Measurements from ENCODE around the gene ITGBL1.

The ITGBL1 gene

DNA sequence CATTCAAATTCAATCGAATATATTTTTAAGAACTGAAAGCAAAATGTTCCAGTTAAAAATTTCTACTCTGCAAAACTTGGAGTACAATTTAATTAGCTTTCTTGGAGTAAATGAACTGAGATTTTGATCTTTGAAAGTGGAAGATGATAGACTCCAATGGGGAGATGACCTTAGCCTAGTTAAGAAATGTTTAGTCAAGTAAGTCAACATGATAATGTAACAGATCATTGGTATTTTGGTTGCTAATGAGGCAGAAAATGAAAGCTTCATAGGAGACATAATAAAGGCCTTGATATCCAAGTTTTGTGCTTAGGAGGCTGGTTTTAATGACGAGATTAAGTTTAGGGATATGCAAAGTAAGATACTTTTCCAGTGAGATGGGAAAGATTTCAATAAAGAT, 181.7 kb downstream of the ITGBL1 start:
- no peak for DNase-seq

GRCh38 chr13:101639711-101640110, 187.2 kb downstream of the ITGBL1 start:
- DNase-seq = no peak

DNA sequence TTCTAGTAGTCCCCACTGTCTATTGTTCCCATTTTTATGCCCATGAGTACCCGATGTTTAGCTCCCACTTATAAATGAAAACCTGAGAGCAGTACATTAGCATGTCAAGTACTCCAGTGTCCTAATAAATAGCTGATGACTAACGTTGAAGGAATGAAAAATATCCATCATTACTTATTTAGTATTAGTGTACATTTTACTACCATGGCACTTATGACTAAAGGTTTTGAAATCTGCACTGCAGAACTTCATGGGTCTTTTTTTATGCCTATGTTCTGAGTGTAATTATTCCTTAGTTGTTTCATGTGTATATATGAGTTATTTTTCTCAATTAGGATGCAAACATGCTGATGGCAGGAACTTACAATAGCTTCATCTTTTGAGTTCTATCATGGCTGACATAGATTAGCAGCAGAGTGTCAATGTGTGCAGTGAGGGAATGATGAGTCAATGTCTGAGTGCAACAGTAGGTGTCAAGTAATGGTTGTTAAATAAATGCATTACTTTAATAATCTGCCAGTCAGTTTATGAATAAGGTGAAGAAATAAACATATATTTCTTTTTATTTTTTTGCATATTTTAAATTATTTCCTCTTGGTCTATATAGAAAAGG, 188.4 kb downstream of the ITGBL1 start:
- DNase-seq = no peak

- no peak for DNase-seq
These were observed 193.4 kb downstream of the ITGBL1 start for GRCh38 chr13:101645871-101646270.

DNA sequence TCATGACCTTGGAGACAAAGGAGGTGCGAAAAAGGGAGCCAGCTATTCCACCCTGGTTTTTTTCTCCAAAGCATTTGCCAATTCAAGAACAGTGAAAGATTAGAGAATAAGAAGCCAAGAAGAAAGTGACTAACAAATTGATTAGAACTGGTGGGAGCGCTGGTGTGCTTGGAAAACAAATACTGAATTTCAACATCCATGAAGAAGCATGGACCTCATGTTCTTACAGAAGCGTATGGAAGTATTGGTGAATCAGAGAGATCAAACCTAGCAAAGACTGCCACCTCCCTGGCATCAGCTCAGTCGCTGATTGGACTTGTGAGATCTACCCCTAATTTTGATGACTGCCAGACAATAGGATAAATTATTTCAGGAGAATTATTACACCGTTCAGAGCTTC, 195.3 kb downstream of the ITGBL1 start:
- DNase-seq = no peak

GRCh38 chr13:101648766-101649487, 196.5 kb downstream of the ITGBL1 start:
- no peak for DNase-seq

GRCh38 chr13:101649488-101650126, 197.1 kb downstream of the ITGBL1 start:
- DNase-seq = no peak

DNA sequence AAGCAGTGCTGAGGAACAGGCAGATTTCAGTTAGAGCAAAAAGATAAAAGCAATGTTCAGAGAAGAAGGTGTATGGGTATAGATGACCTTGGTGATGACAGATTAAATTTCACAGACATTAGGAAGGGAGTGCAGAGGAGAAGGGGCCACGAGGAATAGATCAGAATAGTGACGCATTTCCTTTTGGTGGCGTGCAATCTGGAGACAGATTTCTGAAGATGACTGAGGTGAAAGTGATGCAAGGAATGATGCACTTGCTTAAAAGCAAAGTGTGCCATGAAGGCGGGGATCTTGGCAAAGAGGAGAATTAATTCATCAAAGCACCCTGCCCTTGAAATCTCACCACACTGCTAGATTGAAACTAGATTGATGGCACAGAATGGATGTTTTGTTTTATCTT, 202.4 kb downstream of the ITGBL1 start:
- DNase-seq = no peak

GRCh38 chr13:101655435-101655834, 203.0 kb downstream of the ITGBL1 start:
- DNase-seq = no peak

DNA sequence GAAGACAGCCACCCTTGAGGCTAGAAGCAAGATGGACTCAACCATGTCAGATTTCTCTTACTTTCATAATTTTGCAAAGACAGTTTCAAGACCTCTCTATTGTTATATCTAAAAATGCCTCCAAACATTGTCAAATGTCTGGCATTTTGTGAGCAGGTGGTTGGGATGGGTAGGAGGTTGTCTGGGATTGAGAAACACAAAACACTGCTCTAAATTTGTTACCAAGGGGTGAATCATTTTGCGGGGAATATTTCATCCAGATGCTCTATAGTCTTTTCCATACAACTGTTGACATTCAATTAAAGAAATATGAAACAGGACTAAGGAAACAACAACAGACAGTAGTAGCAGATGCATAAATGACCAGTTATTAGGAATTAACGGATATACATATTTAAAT, 208.2 kb downstream of the ITGBL1 start:
- no peak for DNase-seq

DNA sequence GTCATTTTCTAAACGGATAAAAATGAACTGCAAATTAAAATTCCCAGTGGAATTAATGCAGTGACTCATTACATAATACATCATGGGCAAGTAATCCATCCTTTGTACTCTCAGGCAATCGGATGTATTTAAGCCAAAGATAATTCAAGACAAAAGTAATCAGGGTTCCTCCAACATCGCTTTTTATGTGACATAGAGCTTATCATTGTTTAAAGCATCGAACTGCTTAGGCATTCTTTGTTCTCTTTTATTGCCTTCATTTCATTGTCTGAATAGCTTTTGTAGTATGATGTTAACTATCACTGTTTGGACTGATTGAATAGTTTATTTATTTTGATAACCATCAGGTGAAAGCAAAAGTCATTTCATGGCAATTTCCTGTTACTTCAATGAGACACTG, 209.4 kb downstream of the ITGBL1 start:
- DNase-seq = no peak

DNA sequence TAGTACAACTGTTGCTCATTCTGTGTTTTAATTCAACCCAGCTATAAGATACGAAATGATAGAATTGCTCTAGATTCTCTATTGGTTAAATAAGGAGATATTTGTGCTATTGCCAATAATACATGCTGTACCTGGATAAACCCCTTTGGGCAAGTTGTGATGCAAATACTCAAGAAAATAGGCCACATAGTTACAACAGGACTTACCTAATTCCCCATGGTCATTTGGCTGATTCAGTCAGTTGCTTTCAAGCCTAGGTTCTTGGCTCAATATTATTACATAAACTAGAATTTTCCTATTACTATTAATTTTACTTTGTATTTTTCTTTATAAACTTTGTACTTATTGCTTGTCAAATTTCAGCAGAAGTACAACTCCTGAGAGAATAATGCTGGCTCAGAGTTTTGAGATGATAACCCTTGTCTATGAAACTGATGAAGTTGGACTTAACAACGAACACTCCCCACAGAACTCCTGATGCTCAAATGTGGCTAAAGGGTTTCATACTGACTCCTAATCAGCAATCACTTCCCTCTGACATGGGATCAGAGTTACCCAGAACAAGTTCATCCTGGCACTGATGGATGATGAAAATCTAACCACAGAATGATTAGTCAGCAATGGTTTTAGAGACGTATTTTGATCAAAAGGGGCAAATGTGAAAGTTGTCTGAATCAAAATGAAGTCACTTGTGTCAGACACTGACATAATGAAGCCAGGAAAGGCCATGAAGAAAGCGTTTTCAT, 221.1 kb downstream of the ITGBL1 start:
- no peak for DNase-seq

DNA sequence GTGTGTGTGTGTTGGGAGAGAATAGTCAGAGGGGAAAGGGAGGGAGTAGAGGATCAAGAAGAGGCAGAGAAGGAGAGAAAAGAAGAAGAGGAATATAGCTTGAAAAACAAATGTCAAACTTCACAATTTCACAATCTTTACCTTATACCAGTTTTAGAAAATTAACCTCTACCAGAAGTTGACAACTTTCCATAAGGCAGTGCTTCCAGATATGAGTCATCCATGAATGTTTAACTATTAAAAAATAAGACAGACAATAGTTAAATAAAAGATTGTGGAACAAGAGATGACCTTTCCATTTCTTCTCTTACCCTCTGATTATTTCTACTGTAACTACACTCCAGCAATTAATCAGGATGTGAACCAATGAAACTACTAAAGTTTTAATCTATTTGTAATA, 229.4 kb downstream of the ITGBL1 start:
- no peak for DNase-seq

DNA sequence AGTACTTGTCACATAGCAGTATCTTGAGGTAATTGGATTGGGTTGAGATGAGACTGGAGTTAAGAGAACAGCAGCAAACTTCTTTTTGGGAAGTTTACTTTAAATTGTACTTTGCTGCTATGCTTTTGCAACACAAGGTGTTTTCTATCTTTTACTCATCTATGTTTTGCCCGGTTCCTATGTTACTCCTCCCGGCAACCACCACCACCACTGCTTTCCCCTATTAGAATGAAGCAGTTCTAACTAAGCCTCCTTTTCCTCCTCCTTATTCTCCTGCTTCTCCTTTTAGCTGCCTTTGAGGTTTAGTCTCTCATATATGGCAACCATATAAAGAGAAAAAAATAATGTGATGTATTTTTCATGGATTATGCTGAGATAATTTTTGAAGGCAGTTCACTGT, 233.5 kb downstream of the ITGBL1 start:
- no peak for DNase-seq

DNA sequence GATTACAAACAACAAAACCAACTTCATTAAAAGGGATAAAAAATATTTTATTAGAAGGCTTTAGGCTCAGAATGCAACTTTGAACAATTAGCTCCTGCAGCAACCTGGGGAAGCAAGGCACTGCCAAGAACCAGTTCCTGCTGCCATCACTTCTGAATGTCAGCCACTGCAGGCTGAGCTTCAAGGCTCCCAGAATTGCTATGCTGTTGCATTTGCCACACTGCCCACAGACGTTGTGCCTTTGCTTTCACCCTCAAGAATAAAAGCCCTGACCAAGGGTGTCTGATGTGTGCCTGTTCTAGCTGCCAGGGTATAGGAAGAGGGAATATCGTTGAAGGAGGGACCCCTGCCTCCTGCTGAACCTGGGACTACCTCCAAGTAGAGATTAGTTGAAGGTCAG, 238.4 kb downstream of the ITGBL1 start:
- DNase-seq = no peak

DNA sequence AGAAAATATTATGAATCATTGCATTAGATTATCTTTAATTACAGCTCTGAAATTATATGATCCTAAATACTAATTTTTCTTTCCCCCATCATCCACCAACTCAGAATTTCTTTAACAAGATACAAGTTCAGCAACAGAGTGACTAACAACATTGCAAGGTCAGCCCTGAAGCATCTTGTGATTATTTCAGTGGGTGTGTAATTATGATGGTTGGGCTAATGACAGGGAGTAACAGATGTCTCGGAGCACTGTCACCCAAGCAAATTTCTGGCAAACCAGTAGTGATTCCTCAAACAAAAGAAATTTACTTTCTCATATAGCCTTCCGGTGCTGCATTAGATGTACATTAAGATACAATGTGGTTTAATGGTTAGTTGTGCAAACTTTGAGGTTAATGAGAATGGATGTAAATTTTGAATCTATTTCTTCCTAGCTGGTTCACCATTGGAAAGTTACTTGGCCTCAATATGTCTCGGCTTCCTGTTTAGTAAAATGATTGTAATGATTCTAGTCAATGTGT, 238.9 kb downstream of the ITGBL1 start:
- no peak for DNase-seq

GRCh38 chr13:101695870-101696516, 243.5 kb downstream of the ITGBL1 start:
- DNase-seq = no peak

DNA sequence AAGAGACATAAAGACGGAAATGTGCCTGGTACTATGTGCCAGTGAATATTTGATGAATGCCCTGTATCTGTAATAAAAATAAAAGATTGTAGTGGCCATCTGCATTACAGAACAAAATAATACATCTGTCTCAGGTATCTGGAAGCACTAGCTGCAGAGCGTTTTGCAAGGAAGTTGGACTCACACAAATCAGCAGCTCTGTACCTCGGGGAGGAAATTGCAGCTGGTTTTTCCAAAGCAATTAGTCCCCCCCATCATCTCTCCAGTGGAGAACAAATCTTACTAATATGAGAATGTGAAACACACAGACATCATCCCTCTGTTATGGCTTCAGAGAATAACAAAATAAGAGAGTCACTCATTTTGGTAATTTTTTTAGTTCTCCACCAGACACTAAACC, 245.3 kb downstream of the ITGBL1 start:
- DNase-seq = no peak

- no peak for DNase-seq
These were observed 245.9 kb downstream of the ITGBL1 start for GRCh38 chr13:101698400-101698799.

GRCh38 chr13:101700598-101700997, 248.1 kb downstream of the ITGBL1 start:
- DNase-seq = no peak

- no peak for DNase-seq
These were observed 250.6 kb downstream of the ITGBL1 start for GRCh38 chr13:101703081-101703480.

DNA sequence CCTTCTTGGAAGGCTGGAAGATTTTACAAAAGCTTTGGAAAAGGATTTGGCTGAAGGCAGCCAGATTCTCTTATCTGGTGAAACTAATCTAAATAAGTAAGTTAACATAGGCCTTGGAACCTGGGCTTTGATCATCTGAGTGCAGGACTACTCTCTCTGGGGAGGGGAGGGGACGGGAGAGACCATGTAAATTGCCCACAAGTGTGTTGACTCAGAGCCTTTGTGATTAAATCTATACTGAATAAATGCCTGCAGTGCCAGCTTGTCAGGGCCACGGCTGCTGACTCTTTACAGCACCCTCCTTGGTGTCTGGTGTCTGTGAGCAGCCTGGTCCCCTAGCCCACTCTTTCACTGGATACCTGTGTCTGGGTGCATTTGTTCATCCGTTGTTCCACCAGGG, 251.4 kb downstream of the ITGBL1 start:
- no peak for DNase-seq

- DNase-seq = no peak
These were observed 254.2 kb downstream of the ITGBL1 start for GRCh38 chr13:101706651-101707050.

Data from T-helper 9 cell (primary cell).